Tibial artery (tissue), 4 donors: ENCODE measurements around the gene RCE1.

ENCODE experiments used
- DNase-seq, 2 donors: peaks; one replicate each; pipeline ENCODE4 v3.0.0-alpha.2; 2019
- H3K27ac ChIP-seq, 2 donors: fragments of 200-600 bp; sonication (generic) in 1 of 2; 1 replicate in 1 of 2; 2 replicates in 1 of 2; pipeline ENCODE4 v1.5.1; 2018 to 2019; ENCODE audit warnings: mild to moderate bottlenecking in 1 of 2
- H3K27me3 ChIP-seq, 2 donors: fragments of 200-600 bp; sonication (generic) in 1 of 2; one replicate each; pipeline versions ENCODE4 v1.5.1 to v1.6.0; 2016 to 2019
- H3K36me3 ChIP-seq, 3 donors: fragments of 200-600 bp; sonication (generic) in 2 of 3; one replicate each; pipeline ENCODE4 v1.5.1; 2016 to 2019; ENCODE audit warnings: mild to moderate bottlenecking in 2 of 3
- H3K4me1 ChIP-seq, 4 donors: fragments of 200-600 bp; sonication (generic) in 2 of 4; 1 replicate in 3 of 4; 2 replicates in 1 of 4; pipeline ENCODE4 v1.5.1; 2016 to 2019
- H3K4me3 ChIP-seq, 2 donors: fragments of 200-600 bp; sonication (generic) in 1 of 2; 1 replicate in 1 of 2; 2 replicates in 1 of 2; pipeline ENCODE4 v1.5.1; 2018 to 2019; ENCODE audit warnings: mild to moderate bottlenecking in 2 of 2
- H3K9me3 ChIP-seq, 3 donors: fragments of 200-600 bp; sonication (generic) in 1 of 3; one replicate each; pipeline ENCODE4 v1.5.1; 2016 to 2019
- intact Hi-C: fragments of 100-400 bp; cut with DNase I; formaldehyde crosslinking; loops from one replicate; pipeline ENCODE4 v1.15.0; 2023; ENCODE audit warnings: low total_unique reads
- TF ChIP-seq, protein P1 (sequence below), 2 experiments: fragments of 200-600 bp in 1 of 2; fragments of 450-650 bp in 1 of 2; IDR thresholded peaks; one replicate each; pipeline ENCODE4 v1.5.1; 2017 to 2019; ENCODE audit warnings: antibody characterized with exemption in 2 of 2, mild to moderate bottlenecking in 1 of 2, moderate library complexity in 1 of 2

The RCE1 gene

DNA sequence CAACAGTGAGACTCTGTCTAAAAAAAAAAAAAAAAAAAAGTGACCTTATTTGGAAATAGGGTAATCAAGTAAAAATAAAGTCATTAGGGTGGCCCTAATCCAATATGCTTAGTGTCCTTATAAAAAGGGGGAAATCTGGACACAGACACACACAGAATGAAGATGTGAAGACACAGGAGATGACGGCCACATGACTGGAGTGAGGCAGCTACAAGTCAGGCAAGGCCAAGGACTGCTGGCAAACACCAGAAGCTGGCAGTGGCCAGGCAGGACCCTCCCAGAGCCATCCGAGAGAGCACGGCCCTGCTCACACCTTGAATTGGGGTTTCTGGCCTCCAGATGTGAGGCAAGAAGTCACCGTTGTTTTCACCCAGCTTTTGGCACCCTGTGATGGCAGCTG, 42.2 kb downstream of the RCE1 start:
- Histone ChIP-seq H3K27me3 (peaks cover 0 to 3% of the 10 kb centered on the region in 2 donors), H3K36me3 (no peaks in the 10 kb centered on the region), H3K9me3 (no peaks in the 10 kb centered on the region), H3K27ac (no peak overlapping the region), H3K4me1 (peaks cover 0 to 10% (median 0%) of the 10 kb centered on the region in 4 donors), H3K4me3 (no peak overlapping the region)
- no peak for DNase-seq
- intact Hi-C loops = no loop called here
- TF ChIP-seq, protein P1, sequence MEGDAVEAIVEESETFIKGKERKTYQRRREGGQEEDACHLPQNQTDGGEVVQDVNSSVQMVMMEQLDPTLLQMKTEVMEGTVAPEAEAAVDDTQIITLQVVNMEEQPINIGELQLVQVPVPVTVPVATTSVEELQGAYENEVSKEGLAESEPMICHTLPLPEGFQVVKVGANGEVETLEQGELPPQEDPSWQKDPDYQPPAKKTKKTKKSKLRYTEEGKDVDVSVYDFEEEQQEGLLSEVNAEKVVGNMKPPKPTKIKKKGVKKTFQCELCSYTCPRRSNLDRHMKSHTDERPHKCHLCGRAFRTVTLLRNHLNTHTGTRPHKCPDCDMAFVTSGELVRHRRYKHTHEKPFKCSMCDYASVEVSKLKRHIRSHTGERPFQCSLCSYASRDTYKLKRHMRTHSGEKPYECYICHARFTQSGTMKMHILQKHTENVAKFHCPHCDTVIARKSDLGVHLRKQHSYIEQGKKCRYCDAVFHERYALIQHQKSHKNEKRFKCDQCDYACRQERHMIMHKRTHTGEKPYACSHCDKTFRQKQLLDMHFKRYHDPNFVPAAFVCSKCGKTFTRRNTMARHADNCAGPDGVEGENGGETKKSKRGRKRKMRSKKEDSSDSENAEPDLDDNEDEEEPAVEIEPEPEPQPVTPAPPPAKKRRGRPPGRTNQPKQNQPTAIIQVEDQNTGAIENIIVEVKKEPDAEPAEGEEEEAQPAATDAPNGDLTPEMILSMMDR (IDR thresholded peaks at IDR 0.05) = no peak

DNA sequence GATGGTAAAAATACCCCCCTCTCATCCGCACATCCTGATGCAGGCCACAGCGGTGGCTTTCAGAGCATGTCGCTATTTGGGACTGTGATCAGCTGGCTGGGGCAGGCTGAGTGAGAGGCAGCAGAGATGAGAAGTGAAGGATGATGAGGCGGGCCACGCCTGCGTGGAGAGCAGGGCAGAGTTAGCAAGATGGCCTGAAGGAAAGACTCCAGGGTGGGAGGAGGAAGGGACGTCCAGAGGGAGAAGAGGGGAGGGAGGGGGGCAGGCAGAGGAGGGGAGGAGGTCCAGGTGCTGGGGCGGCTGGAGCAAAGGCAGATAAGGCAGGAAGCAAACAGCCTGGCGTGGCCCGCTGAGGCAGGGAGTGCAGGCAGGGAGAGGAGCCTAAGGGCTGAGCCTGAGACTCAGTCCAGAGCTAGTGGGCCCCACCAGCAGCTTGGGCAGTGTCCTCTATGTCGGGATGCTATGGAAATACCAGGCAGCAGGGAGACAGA, 42.8 kb downstream of the RCE1 start:
- H3K4me3 ChIP-seq = no peak overlapping the region
- peaks cover 0 to 5% (median 0%) of the 10 kb centered on the region in 4 donors for H3K4me1 ChIP-seq
- H3K27ac ChIP-seq = no peak overlapping the region
- H3K9me3 ChIP-seq = no peaks in the 10 kb centered on the region
- intact Hi-C loops = no loop called here
- H3K36me3 ChIP-seq = no peaks in the 10 kb centered on the region
- TF ChIP-seq, protein P1 (IDR thresholded peaks at IDR 0.05) = no peak
- no peaks in the 10 kb centered on the region for H3K27me3 ChIP-seq
- no peak for DNase-seq

DNA sequence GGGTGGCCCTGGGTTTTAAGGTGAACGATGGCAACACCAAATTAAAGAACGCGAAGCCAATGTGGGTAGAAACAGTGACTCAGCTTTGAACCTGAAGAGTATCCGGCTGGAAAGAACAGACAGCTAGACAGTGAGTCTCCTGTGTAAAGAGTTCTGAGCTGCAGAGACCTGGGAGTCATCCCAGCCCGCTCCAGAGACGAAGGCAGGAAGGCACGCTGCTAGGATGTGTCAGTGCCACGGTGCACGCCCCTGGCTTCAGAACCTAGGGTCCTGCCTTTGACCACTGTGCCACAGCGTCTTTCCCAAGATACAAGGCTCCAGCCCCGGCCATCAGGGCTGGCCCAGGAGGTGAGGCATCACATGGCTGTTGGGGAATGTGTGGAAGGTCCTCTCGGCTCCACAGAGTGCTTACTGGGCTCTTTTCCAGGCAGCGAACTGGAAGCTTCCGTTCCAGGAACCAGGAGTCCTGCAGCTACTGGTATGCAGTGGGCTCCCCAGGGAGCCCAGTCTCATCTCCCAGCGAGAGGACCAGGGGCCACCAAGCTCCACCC, 43.5 kb downstream of the RCE1 start:
- intact Hi-C loops = no loop called here
- Histone ChIP-seq H3K27ac (no peak overlapping the region), H3K9me3 (no peaks in the 10 kb centered on the region), H3K36me3 (no peaks in the 10 kb centered on the region), H3K4me3 (no peak overlapping the region), H3K4me1 (no peaks in the 10 kb centered on the region), H3K27me3 (no peaks in the 10 kb centered on the region)
- TF ChIP-seq, protein P1 (IDR thresholded peaks at IDR 0.05) = no peak
- DNase-seq = no peak

DNA sequence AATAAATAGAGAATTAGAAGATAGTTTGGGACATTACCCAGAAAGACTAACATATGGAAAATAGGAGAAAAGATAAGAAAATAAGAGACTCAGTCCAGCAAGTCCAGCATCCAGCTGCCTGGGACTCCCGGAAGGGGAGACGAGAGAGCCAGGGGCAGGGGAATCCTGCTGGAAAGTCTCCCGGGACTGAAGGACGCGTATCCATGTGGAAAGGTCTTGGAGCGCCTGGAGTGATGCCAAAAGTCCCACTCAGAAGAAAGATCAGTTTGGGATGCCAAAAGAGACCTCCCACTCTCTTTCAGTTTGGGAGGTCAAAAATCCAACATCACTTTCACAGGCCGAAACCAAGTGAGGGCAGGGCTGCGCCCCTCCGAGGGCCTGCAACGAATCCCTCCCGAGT, 44.3 kb downstream of the RCE1 start:
- H3K4me3 ChIP-seq = no peak overlapping the region
- no peaks in the 10 kb centered on the region for H3K36me3 ChIP-seq
- H3K27ac ChIP-seq = no peak overlapping the region
- H3K27me3 ChIP-seq = no peaks in the 10 kb centered on the region
- no peak for DNase-seq
- H3K9me3 ChIP-seq = no peaks in the 10 kb centered on the region
- TF ChIP-seq, protein P1 (IDR thresholded peaks at IDR 0.05) = no peak
- intact Hi-C loops = no loop called here
- H3K4me1 ChIP-seq = no peaks in the 10 kb centered on the region

DNA sequence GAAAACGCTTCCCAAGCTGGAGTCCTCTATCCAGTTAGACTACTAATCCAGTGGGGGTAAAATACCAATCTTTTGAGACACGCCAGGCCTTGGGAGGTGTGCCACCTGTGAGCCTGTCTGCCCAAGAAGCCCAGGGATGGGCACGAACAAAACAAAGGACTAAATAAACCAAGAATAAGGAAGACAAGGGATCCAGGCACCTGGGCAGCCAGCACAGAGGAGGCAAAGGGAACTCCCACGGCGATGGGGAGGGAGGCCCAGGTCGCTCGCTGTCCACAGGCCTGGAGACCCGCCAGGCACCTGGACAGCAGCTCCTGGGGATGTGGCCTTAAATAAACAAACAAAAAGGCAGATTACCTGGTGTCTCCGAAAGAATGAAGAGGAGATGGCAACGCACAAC, 45.0 kb downstream of the RCE1 start:
- H3K27me3 ChIP-seq = no peaks in the 10 kb centered on the region
- no peak for DNase-seq
- no peaks in the 10 kb centered on the region for H3K36me3 ChIP-seq
- intact Hi-C loops = no loop called here
- H3K9me3 ChIP-seq = no peaks in the 10 kb centered on the region
- no peak overlapping the region for H3K27ac ChIP-seq
- no peaks in the 10 kb centered on the region for H3K4me1 ChIP-seq
- TF ChIP-seq, protein P1 (IDR thresholded peaks at IDR 0.05) = no peak
- H3K4me3 ChIP-seq = no peak overlapping the region

DNA sequence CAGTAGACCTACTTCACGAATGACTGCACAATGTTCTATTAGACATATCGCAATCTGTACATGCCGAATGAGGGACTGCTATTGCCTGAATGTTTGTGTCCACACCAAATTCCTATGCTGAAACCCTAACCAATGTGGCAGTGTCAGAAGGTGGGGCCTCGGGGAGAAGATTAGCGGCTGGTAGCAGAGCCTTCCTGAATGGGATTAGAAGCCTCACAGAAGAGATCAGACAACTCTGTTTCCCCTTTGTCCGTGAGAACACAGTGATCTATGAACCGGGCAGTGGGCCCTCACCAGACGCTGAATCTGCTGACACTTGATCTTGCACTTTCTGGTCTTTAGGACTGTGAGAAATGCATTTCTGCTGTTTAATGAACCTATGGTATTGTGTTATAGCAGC, 46.7 kb downstream of the RCE1 start:
- intact Hi-C loops = no loop called here

More for the DNA sequence above, 46.7 kb downstream of the RCE1 start:
- H3K4me3 ChIP-seq = no peak overlapping the region
- no peak for DNase-seq
- no peaks in the 10 kb centered on the region for H3K9me3 ChIP-seq
- TF ChIP-seq, protein P1 (IDR thresholded peaks at IDR 0.05) = no peak
- H3K4me1 ChIP-seq = no peaks in the 10 kb centered on the region
- H3K27ac ChIP-seq = no peak overlapping the region
- no peaks in the 10 kb centered on the region for H3K36me3 ChIP-seq
- H3K27me3 ChIP-seq = no peaks in the 10 kb centered on the region
